LoVo (cell line): ENCODE measurements around the gene ZNF581.

Source experiments
- DNase-seq: peaks from one replicate; pipeline ENCODE4 v3.0.0-alpha.2; 2016; ENCODE audit warnings: low spot score

ZNF581 gene

DNA sequence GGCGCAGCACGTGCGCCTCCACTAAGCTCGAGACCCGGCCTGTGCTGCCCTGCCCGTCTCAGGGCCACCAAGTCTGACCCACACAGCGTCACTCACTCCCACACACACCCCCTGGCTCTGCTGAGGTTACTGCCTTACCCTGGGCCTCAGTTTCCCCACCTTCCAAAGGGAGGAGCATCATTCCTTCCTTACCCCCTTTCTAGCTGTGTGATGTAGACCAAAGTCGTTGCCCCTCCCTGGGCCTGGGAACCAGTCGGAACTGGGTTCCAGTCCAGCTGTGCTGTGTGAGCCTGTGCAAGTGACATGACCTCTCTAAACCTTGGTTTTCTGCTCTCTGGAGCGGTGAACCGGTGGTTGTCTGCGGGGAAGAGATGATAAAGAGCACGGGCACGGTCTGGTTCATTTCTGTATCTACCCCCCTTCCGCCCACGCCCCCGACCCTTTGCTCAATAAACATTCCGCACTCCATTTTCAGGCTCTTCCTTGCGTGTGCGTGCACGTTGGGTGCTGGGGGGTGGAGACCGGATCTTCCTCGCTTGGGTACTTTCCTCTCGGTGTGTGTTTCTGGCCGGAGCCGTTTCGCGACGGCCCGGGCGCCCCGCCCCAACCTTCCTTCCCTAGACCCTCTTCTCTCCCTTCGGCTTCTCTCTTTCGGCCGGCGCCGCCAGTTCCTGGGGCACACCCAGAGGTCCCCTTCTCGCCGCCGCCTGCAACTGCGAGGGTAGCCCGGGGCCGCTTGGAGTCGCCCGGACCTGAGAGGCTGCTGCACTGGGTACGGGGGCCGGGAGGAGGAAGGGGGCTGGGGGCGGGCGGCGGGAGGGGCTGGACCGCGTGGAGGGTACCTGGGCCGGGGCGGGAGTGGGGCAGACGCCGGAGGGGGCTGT lies at the start of gene ZNF581:
ZNF581 (plus strand) TSS at position 647 of the 884 bp plus-strand sequence. CDS start 923 bp downstream, outside the sequence.
- peak; percentile 80 for DNase-seq

DNA sequence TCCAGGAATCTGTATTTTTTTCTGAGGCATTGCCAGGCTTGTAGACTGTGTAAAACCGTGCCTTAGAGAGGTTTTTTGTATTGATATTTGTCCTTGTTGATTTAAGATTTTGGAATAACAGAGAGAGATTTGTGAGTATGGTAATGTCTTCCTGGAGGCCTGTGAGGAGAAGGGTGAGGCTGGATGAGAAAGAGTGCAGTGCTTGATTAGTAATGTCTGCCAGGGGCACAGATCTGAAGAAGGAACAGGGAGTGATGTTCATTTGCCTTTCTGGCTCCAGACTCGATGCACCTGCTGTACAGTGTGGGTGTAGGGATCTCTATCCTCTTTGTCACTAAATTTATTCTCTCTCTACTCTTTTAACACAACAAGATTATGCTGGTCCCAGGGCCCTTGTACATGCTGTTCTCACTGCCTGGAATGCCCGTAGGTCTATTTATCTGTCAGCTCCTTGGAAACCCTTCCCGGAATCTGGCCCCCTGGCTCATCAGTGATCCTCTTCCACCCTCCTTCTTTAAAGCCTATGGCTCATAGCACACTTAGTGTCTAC lies 48.4 kb upstream of the ZNF581 start:
- no peak for DNase-seq

DNA sequence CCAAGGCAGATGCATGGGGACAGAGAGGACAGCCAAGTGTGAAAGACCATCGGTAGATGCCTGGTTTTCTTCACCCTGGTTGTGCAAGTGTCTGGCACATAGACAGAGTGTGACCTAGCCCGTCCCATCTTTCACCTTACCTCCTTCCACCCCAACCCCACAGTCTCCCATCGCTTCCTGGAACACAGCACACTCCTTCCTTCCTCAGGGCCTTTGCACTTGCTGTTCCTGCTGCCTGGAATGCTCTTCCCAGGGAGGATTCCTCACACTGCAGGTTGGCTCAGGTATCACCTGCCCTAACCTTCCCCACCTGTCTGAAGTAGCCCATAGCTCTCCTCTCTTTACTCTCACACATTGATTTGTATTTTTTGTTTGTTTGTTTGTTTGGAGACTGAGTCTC lies 47.1 kb upstream of the ZNF581 start:
- DNase-seq: no peak

GRCh38 chr19:55597501-55597921 lies 45.9 kb upstream of the ZNF581 start:
- DNase-seq: no peak

GRCh38 chr19:55598034-55598433 lies 45.4 kb upstream of the ZNF581 start:
- no peak for DNase-seq

- peak; percentile 93 for DNase-seq
Observed at GRCh38 chr19:55598719-55599467, 44.6 kb upstream of the ZNF581 start.

GRCh38 chr19:55599468-55599841 lies 44.0 kb upstream of the ZNF581 start, which contains the start of gene FIZ1:
Gene FIZ1, minus strand, starts transcription at chr19:55599517. Its CDS starts 1,652 bp downstream, at chr19:55597865.
- peak; percentile 97 for DNase-seq

DNA sequence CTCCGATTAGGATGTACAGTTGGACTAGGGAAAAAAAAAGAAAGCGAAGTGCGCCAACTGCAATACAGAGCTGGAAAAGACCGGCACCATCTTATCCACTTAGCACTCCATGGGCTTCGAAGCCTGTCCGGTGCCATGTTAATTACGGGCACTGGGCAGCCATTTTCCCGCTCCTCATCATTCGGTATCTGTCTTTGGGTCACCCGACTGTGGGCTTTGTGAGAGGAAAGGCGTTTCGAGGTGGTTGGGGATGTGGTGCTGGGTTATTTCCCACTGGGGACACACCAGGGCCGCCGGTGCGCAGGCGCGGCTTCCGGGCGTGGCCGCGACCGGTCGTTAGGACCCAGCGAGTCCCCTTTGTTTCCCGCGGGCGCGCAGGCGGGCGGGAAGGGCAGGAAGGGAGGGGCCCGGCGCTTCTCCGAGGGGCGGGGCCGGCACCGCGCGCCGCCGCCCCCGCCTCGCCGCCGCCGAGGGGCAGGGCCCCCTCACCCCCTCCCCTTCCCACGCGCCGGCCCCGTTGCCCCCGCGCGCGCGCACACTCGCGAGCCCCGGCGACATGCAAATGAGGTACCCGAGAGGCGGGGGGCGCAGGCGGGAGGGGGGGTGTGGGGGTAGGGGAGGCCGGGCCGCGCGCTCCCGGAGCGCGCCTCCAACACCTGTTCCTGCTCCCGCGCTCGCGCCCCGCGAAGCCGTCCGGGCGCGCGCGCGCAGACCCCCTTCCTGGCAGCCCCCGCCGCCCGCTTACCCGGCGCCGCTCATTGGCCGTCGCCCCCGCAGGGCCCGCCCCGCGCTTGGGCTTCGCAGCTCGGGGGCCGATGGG lies 43.4 kb upstream of the ZNF581 start, which contains the start of gene ZNF524:
ZNF524 (plus strand) TSS at position 447 of the 820 bp plus-strand sequence. CDS start 1,825 bp downstream, outside the sequence.
- DNase-seq: peak; percentile 89

DNA sequence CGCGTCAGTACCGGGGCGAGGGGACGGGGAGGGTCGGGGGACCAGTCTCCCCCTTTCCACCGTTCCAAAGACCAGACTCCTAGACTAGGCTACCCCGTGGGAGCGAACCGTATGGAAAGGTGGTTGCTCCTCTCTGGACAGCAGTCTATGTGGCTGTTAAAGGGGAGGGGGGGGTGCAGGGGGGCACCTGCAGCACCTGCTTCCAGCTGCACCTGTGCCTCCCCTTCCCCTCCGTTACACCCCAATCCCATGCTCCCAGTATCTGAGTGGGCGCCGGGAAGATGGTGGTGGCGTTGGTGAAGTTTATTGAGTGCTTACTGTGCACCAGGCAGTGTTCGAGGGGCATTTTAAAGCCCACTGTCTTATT lies 42.8 kb upstream of the ZNF581 start:
- no peak for DNase-seq

DNA sequence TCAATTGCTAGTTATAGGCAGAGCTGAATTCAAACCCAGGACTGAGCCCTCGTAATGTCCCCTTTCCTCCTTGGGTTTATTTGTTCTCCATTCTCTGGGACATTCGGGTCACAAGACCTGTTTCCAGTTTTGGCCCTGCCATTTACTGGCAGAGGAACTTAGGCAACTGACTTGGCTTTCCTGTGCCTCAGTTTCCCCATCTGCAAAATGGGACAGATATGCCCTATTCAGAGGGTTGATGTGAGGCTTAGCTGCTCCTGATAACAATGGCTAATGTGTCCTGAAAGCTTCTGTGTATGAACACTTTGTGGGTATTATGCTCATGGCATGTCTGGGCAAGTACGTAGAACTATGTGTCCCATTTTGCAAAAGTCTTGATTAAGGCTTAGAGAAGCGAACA lies 42.4 kb upstream of the ZNF581 start:
- no peak for DNase-seq

DNA sequence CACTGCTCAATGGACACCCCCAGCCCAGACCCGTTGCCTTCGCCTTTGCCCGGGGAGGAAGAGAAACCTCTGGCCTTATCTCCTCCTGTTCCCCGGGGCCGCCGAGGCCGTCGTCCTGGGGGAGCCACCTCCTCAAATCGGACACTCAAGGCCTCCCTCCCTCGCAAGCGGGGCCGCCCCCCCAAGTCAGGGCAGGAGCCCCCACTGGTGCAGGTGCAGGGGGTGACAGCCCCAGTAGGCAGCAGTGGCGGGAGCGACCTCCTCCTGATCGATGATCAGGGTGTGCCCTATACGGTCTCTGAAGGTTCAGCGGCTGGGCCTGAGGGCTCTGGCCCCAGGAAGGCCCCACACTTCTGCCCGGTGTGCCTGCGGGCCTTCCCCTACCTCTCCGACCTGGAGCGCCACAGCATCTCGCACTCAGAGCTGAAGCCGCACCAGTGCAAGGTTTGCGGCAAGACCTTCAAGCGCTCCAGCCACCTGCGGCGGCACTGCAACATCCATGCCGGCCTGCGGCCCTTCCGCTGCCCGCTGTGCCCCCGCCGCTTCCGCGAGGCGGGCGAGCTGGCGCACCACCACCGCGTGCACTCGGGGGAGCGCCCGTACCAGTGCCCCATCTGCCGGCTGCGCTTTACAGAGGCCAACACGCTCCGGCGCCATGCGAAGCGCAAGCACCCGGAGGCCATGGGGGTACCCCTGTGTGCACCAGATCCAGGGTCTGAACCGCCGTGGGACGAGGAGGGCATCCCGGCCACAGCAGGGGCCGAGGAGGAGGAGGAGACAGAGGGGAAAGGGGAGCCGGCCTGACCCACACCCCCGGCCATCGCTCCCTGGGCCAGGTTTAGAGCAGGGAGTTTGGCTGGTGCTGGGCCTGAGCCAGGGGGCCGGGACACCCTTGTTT lies 41.1 kb upstream of the ZNF581 start:
- DNase-seq: no peak

- no peak for DNase-seq
Observed at GRCh38 chr19:55603115-55603514, 40.3 kb upstream of the ZNF581 start.

DNA sequence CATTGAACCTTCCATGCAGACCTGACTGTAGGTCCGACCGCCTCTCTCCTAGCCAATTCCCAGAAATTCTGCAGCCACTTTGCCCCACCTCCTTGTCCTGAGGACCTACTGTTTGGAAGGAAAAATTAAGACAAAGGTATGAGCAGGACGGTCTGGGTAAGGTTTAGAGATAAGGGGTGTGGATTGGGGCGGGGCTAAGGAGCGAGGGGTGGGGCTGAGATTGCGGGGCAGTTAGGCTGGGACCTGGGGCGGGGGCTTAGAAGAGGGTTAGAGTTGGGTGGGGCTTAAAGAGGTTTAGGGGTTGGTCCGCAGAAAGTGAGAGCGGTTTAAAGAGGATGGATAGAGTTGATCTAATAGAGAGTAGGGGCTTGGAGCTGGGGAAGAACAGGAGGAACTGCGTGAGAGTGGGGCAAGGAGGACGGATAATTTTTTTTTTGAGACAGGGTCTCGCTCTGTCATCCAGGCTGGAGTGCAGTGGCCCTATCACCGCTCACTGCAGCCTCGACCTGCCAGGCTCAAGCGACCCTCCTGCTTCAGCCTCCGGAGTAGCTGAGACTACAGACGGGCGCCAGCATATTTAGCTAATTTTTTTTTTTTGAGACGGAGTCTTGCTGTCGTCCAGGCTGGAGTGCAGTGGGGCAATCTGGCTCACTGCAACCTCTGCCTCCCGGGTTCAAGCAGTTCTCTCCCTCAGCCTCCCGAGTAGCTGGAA lies 39.7 kb upstream of the ZNF581 start:
- DNase-seq: no peak

GRCh38 chr19:55605207-55605636 lies 38.2 kb upstream of the ZNF581 start:
- DNase-seq: peak; percentile 96

GRCh38 chr19:55605637-55606470 lies 37.6 kb upstream of the ZNF581 start, which contains the start of gene ZNF865:
Gene ZNF865, plus strand, starts transcription at chr19:55605647. Its CDS starts 7,972 bp downstream, at chr19:55613619.
- DNase-seq: peak; percentile 75

- no peak for DNase-seq
Observed at GRCh38 chr19:55606471-55606787, 37.0 kb upstream of the ZNF581 start.

DNA sequence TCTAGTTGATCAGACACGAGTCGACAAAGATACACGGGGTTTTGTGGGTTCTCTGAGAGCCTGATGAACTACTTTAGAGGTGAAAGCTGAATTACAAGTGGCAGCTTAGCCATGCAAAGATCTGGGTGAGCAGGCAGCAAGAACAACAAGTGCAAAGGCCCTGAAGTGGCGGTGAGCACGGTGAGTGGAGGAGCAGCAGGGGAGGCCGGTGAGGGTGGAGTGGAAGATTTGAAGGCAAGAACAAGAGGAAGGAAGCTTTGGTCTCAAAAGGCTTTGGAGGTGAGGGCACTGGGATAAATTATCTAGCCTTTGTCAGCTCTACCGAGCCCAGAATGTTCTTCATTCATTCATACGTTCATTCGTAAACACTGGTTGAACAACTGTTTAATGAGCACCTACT lies 36.6 kb upstream of the ZNF581 start:
- DNase-seq: no peak

DNA sequence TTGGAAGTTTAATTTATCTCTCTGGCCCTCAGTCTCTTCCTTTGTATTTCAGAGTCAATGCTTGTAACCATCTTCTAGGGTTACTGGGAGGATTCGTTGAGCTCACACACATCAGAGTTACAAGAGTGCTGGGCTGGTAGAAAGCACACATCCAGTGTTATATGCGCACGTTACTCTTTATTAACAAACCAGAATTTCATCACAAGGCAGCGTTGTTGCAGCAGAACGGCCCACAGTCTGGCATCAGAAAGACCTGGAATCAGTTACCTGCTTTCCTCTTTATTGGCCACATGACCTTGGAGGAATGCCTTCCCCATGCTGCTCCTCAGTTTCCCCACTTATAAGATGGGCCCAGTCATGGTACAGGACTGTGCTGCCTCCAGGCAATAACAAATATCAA lies 34.1 kb upstream of the ZNF581 start:
- no peak for DNase-seq
